ENCODE measurements around the gene SPIN1.

GRCh38 chr9:88426651-88427050 is 38.4 kb downstream of the SPIN1 start:
- TF ChIP-seq CTCF (IDR thresholded peaks at IDR 0.05) = no peak
- no peak for TF ChIP-seq POLR2A (IDR thresholded peaks at IDR 0.05)
